OCI-LY7 (cell line): Measurements from ENCODE around the gene DCTN5. TPM values are rescaled to one million over a fixed set of nuclear protein-coding genes. Genes with fewer than 3 reads are reported as not detected.

Experiments
- BruUV-seq: library from RNA; stranded (reverse); fragments of 400-500 nt; replicated peaks from 2 replicates; lab custom pipeline; 2021; lab: Mats Ljungman, UMichigan
- CTCF ChIA-PET: fragments of 300-600 bp; sonication (Branson Sonifier 250); formaldehyde crosslinking; loops from one replicate; lab custom pipeline; 2022; ENCODE audit warnings: antibody characterized with exemption; ENCODE audit not compliant: unreplicated experiment; lab: Charles Lee
- POLR2A ChIA-PET: fragments of 300-600 bp; sonication (Branson Sonifier 250); formaldehyde crosslinking; loops from one replicate; lab custom pipeline; 2022; ENCODE audit warnings: antibody characterized with exemption; lab: Charles Lee
- DNase-seq: peaks from one replicate; pipeline ENCODE4 v3.0.0-alpha.2; 2015; ENCODE audit warnings: low spot score
- H2AFZ ChIP-seq: fragments of 200-600 bp; sonication (generic), shearing (Covaris generic); 2 replicates; pipeline ENCODE4 v1.6.1; 2014; ENCODE audit warnings: mild to moderate bottlenecking, antibody characterized with exemption, low read length, moderate library complexity
- H3K27ac ChIP-seq: fragments of 200-600 bp; sonication (generic); 2 replicates; pipeline ENCODE4 v1.5.1; 2014; ENCODE audit warnings: mixed run types, low read depth, mild to moderate bottlenecking, moderate library complexity, low read length, inconsistent platforms; ENCODE audit not compliant: poor library complexity, severe bottlenecking
- H3K36me3 ChIP-seq: fragments of 200-600 bp; sonication (generic); 2 replicates; pipeline ENCODE4 v1.6.1; 2014; ENCODE audit warnings: mild to moderate bottlenecking, antibody characterized with exemption, low read length, moderate library complexity, mixed read lengths; ENCODE audit not compliant: insufficient read depth
- H3K4me1 ChIP-seq: fragments of 200-600 bp; sonication (generic); 2 replicates; pipeline ENCODE4 v1.5.1; 2014; ENCODE audit warnings: mild to moderate bottlenecking, low read length; ENCODE audit not compliant: insufficient read depth, poor library complexity, severe bottlenecking
- H3K4me2 ChIP-seq: fragments of 200-600 bp; sonication (generic); 2 replicates; pipeline ENCODE4 v1.6.1; 2014; ENCODE audit warnings: mild to moderate bottlenecking, low read length
- H3K4me3 ChIP-seq: fragments of 200-600 bp; sonication (generic); 2 replicates; pipeline ENCODE4 v1.5.1; 2014; ENCODE audit warnings: mild to moderate bottlenecking, low read depth, low read length; ENCODE audit not compliant: poor library complexity, severe bottlenecking
- H3K79me2 ChIP-seq: fragments of 200-600 bp; sonication (generic); 2 replicates; pipeline ENCODE4 v1.6.1; 2016; ENCODE audit warnings: low read depth, mild to moderate bottlenecking, low read length, moderate library complexity, mixed read lengths; ENCODE audit not compliant: insufficient read depth
- H3K9me2 ChIP-seq: fragments of 200-600 bp; sonication (generic); 2 replicates; pipeline ENCODE4 v1.6.1; 2016; ENCODE audit warnings: mild to moderate bottlenecking, low read length, mixed read lengths; ENCODE audit not compliant: insufficient read depth
- H3K9me3 ChIP-seq: fragments of 200-600 bp; sonication (generic); 2 replicates; pipeline ENCODE4 v1.6.1; 2014; ENCODE audit warnings: mild to moderate bottlenecking, mixed run types, low read length, mixed read lengths
- H4K20me1 ChIP-seq: fragments of 200-600 bp; sonication (generic); 2 replicates; pipeline ENCODE4 v1.6.1; 2014; ENCODE audit warnings: mild to moderate bottlenecking, antibody characterized with exemption, low read length, moderate library complexity, mixed read lengths; ENCODE audit not compliant: insufficient read depth
- EZH2phosphoT487 ChIP-seq: fragments of 200-600 bp; sonication (generic); IDR thresholded peaks from 2 replicates; pipeline ENCODE4 v1.6.1; 2018; ENCODE audit warnings: low read depth, borderline replicate concordance, mild to moderate bottlenecking, mixed run types, antibody characterized with exemption, low read length, moderate library complexity, mixed read lengths
- intact Hi-C: fragments of 100-400 bp; cut with micrococcal nuclease; formaldehyde crosslinking; loops from one replicate; pipeline ENCODE4 v1.10.0; 2022; ENCODE audit not compliant: unreplicated experiment
- total RNA-seq, 2 experiments: library from RNA; depleted of rRNA in 1 of 2; stranded (reverse); fragments of >200 nt in 1 of 2; shearing (Covaris generic) in 1 of 2; gene quantifications; 2 replicates each; pipeline ENCODE4 v1.2.3, GENCODE V29; 2014 to 2022
- TF ChIP-seq, protein P1 (sequence below): fragments of 200-600 bp; sonication (generic); conservative IDR thresholded peaks from 2 replicates; pipeline ENCODE4 v1.5.1; 2014; ENCODE audit warnings: mild to moderate bottlenecking, antibody characterized with exemption, low read length, moderate library complexity, mixed read lengths

The DCTN5 gene
- total RNA-seq, 2 experiments from 2014 or later, result 37.3 to 89.6 TPM

DNA sequence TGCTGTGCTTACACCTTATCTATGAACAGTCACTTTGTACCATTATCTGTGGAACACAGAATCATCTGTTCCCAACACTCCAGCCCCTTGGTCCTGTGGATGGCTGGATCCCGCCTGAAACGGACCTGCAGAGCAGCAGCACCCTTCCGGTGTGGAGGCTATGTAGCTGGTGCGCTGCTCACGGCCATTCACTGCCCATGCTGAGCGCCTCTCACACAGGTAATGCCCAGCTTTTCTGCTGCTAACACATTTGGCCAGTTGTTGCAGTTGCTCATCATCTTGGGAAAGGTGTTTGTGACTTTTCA, 26.0 kb downstream of the DCTN5 start:
- intact Hi-C loops, result no loop called here
- CTCF ChIA-PET, result no interaction called here
- no peaks in the 10 kb centered on the region for H4K20me1 ChIP-seq
- no peak overlapping the region for H2AFZ ChIP-seq
- no peaks in the 10 kb centered on the region for H3K9me3 ChIP-seq
- POLR2A ChIA-PET, result no interaction called here
- TF ChIP-seq, protein P1, sequence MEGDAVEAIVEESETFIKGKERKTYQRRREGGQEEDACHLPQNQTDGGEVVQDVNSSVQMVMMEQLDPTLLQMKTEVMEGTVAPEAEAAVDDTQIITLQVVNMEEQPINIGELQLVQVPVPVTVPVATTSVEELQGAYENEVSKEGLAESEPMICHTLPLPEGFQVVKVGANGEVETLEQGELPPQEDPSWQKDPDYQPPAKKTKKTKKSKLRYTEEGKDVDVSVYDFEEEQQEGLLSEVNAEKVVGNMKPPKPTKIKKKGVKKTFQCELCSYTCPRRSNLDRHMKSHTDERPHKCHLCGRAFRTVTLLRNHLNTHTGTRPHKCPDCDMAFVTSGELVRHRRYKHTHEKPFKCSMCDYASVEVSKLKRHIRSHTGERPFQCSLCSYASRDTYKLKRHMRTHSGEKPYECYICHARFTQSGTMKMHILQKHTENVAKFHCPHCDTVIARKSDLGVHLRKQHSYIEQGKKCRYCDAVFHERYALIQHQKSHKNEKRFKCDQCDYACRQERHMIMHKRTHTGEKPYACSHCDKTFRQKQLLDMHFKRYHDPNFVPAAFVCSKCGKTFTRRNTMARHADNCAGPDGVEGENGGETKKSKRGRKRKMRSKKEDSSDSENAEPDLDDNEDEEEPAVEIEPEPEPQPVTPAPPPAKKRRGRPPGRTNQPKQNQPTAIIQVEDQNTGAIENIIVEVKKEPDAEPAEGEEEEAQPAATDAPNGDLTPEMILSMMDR, result no peak
- TF ChIP-seq EZH2phosphoT487, result no peak
- H3K4me3 ChIP-seq, result no peak overlapping the region
- no peak overlapping the region for H3K27ac ChIP-seq
- H3K36me3 ChIP-seq, result peaks cover 93% of the 10 kb centered on the region
- no TSS peak for BruUV-seq
- DNase-seq, result no peak
- no peaks in the 10 kb centered on the region for H3K9me2 ChIP-seq
- H3K4me1 ChIP-seq, result no peaks in the 10 kb centered on the region
- H3K79me2 ChIP-seq, result no peaks in the 10 kb centered on the region
- no peak overlapping the region for H3K4me2 ChIP-seq

DNA sequence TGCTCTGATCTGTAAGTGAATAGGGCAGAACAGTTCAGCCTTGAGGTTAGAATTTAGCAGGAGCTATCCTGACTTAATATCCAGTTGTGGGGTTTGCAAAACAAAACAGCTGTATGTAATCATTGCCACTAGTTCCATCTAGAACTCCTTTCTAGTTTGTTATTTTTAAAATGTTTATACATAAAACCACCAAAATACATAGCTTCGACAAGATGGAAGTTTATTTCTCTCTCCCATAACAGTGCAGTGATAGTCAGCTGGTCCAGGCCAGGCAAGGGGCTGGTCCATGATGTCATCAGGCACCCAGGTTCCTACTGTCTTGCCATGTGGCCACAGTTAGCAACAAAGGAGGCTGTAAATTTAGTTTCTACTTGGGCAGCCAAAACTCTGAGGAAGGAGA, 27.0 kb downstream of the DCTN5 start:
- Histone ChIP-seq H3K4me2 (no peak overlapping the region), H4K20me1 (no peaks in the 10 kb centered on the region), H2AFZ (no peak overlapping the region), H3K27ac (no peak overlapping the region), H3K9me3 (no peaks in the 10 kb centered on the region), H3K9me2 (no peaks in the 10 kb centered on the region), H3K4me3 (no peak overlapping the region), H3K36me3 (peaks cover 87% of the 10 kb centered on the region), H3K79me2 (no peaks in the 10 kb centered on the region), H3K4me1 (no peaks in the 10 kb centered on the region)
- intact Hi-C loops, result no loop called here
- DNase-seq, result no peak
- no TSS peak for BruUV-seq
- ChIA-PET CTCF (no interaction called here), POLR2A (no interaction called here)
- TF ChIP-seq EZH2phosphoT487, result no peak
- TF ChIP-seq, protein P1, result no peak

DNA sequence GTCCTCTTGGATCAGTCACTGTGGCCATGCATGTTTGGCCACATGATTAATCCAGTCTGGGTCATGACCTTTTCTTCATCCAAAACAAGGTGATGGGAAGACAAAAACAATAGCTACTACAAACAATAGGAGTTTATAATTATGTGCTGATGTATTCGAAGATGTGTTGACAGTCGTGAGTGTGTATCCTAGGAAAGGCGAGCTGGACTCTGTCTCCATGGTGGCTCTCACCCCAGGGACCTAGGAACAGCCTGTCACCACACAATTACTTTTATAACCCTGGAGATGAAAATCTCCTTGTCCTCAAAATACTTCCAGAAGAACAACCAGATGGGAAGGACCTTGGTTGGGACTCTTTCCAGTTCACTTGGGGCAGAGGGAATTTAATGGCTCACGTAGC, 27.6 kb downstream of the DCTN5 start:
- Histone ChIP-seq H2AFZ (no peak overlapping the region), H3K36me3 (peaks cover 85% of the 10 kb centered on the region), H3K4me1 (no peaks in the 10 kb centered on the region), H3K9me2 (no peaks in the 10 kb centered on the region), H3K27ac (no peak overlapping the region), H3K4me2 (no peak overlapping the region), H3K4me3 (no peak overlapping the region), H4K20me1 (no peaks in the 10 kb centered on the region), H3K9me3 (no peaks in the 10 kb centered on the region), H3K79me2 (no peaks in the 10 kb centered on the region)
- intact Hi-C loops, result no loop called here
- ChIA-PET POLR2A (interaction anchor here (0.9 kb wide), 1 partner anchor 8 kb away, joined by 3 read pairs; no protein-coding TSS in a partner anchor), CTCF (no interaction called here)
- DNase-seq, result no peak
- TSS peak; percentile 12 for BruUV-seq
- TF ChIP-seq EZH2phosphoT487, result no peak
- TF ChIP-seq, protein P1, result no peak
